Ishikawa (cell line): ENCODE measurements around the gene GNB1L.

Source experiments
- CEBPB ChIP-seq: IDR thresholded peaks from 2 replicates; pipeline ENCODE4 v1.6.1; 2012
- CREB1 ChIP-seq: IDR thresholded peaks from 2 replicates; pipeline ENCODE4 v1.6.1; 2012; ENCODE audit warnings: low read depth
- EGR1 ChIP-seq: IDR thresholded peaks from 2 replicates; pipeline ENCODE4 v1.6.1; 2012
- EP300 ChIP-seq: IDR thresholded peaks from 2 replicates; pipeline ENCODE4 v1.6.1; 2012; ENCODE audit warnings: borderline replicate concordance
- FOXM1 ChIP-seq: IDR thresholded peaks from 2 replicates; pipeline ENCODE4 v1.6.1; 2012; ENCODE audit warnings: low read depth, borderline replicate concordance
- NFIC ChIP-seq: IDR thresholded peaks from 2 replicates; pipeline ENCODE4 v1.6.1; 2012
- RAD21 ChIP-seq: IDR thresholded peaks from 2 replicates; pipeline ENCODE4 v1.6.1; 2012; ENCODE audit warnings: low read depth
- TAF1 ChIP-seq: IDR thresholded peaks from 2 replicates; pipeline ENCODE4 v1.6.1; 2012; ENCODE audit warnings: low read depth, mild to moderate bottlenecking
- TCF12 ChIP-seq: IDR thresholded peaks from 2 replicates; pipeline ENCODE4 v1.6.1; 2012; ENCODE audit warnings: low read depth
- TEAD4 ChIP-seq: IDR thresholded peaks from 2 replicates; pipeline ENCODE4 v1.6.1; 2012
- USF1 ChIP-seq: IDR thresholded peaks from 2 replicates; pipeline ENCODE4 v1.6.1; 2012
- YY1 ChIP-seq: IDR thresholded peaks from 2 replicates; pipeline ENCODE4 v1.6.1; 2012; ENCODE audit warnings: low read depth
- ZBTB7A ChIP-seq: IDR thresholded peaks from 2 replicates; pipeline ENCODE4 v1.6.1; 2012; ENCODE audit warnings: low read depth
- TF ChIP-seq, protein P1 (sequence below): IDR thresholded peaks from 2 replicates; pipeline ENCODE4 v1.6.1; 2012; ENCODE audit warnings: low read depth, mild to moderate bottlenecking
- TF ChIP-seq, protein P2 (sequence below): IDR thresholded peaks from 2 replicates; pipeline ENCODE4 v1.6.1; 2012

GNB1L gene

GRCh38 chr22:19825904-19826618, 28.6 kb downstream of the GNB1L start:
- TF ChIP-seq USF1 (no peak), RAD21 (no peak), NFIC (no peak), CEBPB (no peak), TEAD4 (no peak), CREB1 (no peak), TAF1 (no peak), EP300 (no peak), FOXM1 (no peak), YY1 (no peak), TCF12 (no peak), ZBTB7A (no peak), EGR1 (no peak)
- TF ChIP-seq, protein P1, sequence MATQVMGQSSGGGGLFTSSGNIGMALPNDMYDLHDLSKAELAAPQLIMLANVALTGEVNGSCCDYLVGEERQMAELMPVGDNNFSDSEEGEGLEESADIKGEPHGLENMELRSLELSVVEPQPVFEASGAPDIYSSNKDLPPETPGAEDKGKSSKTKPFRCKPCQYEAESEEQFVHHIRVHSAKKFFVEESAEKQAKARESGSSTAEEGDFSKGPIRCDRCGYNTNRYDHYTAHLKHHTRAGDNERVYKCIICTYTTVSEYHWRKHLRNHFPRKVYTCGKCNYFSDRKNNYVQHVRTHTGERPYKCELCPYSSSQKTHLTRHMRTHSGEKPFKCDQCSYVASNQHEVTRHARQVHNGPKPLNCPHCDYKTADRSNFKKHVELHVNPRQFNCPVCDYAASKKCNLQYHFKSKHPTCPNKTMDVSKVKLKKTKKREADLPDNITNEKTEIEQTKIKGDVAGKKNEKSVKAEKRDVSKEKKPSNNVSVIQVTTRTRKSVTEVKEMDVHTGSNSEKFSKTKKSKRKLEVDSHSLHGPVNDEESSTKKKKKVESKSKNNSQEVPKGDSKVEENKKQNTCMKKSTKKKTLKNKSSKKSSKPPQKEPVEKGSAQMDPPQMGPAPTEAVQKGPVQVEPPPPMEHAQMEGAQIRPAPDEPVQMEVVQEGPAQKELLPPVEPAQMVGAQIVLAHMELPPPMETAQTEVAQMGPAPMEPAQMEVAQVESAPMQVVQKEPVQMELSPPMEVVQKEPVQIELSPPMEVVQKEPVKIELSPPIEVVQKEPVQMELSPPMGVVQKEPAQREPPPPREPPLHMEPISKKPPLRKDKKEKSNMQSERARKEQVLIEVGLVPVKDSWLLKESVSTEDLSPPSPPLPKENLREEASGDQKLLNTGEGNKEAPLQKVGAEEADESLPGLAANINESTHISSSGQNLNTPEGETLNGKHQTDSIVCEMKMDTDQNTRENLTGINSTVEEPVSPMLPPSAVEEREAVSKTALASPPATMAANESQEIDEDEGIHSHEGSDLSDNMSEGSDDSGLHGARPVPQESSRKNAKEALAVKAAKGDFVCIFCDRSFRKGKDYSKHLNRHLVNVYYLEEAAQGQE = no peak
- TF ChIP-seq, protein P2, sequence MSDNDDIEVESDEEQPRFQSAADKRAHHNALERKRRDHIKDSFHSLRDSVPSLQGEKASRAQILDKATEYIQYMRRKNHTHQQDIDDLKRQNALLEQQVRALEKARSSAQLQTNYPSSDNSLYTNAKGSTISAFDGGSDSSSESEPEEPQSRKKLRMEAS = no peak

GRCh38 chr22:19824926-19825339, 29.7 kb downstream of the GNB1L start:
- TF ChIP-seq CREB1 (no peak), NFIC (no peak), CEBPB (no peak), TCF12 (no peak), YY1 (no peak), ZBTB7A (no peak), USF1 (no peak)
- TF ChIP-seq, protein P1 = no peak

- TF ChIP-seq TAF1 (no peak), USF1 (no peak), NFIC (no peak), TCF12 (no peak), EGR1 (no peak), ZBTB7A (no peak), YY1 (no peak), EP300 (no peak)
Observed at GRCh38 chr22:19824212-19824925, 30.3 kb downstream of the GNB1L start.

DNA sequence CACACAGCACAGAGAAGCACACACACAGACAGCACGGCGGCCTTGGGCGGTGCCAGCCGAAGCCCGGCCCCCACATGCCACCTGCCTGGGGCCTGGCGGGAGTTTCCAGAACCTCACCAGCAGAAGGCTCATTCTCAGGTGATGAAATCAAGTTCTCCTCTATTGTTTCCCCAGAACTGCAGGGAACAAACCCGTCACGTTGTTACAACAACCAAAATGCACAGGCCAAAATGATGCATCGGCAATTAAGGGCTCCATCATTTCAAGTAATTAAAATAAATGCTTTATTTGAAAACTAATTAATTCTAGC, 30.8 kb downstream of the GNB1L start:
- TF ChIP-seq CEBPB = no peak
- no peak for TF ChIP-seq TAF1
- TF ChIP-seq EP300 = no peak
- no peak for TF ChIP-seq EGR1
- TF ChIP-seq CREB1 = no peak
- TF ChIP-seq USF1 = no peak
- no peak for TF ChIP-seq YY1
- TF ChIP-seq, protein P2 = no peak

DNA sequence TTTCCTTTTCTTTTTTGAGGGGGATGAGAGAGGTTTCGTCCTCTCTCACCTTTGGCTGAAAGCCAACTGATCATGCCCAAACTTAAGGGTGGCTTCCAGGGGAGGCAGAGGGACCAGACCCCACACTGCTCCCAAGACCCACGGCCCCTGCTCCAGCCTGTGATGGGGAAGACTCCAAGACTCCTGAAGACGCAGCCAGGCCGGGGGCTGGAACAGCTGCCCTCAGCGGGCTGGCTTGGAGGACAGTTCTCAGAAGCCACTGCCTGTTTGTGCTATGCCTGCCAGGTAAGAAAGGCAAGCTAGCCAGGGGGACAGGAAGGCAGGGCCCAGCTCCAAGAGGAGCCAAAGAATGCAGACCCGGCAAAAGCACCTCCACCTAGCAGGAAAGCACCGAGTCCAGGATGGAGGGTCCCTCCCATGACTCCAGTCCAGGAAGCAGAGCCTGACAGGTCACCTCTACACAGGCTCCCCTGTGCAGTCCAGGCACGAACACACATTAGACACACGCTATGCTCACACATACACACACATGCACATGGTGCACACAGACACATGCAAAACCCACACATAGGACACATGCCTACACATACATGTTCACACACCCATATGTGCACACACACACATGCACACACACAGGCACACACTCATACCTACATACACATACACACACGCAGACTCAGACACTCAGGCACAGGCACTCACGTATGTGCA, 31.3 kb downstream of the GNB1L start:
- TF ChIP-seq, protein P1 = no peak
- TF ChIP-seq RAD21 (no peak), CREB1 (no peak), YY1 (no peak), USF1 (no peak), TCF12 (no peak), FOXM1 (no peak), TEAD4 (no peak), ZBTB7A (no peak), TAF1 (no peak)
